ENCODE measurements around the gene MAD1L1.
"Not testable (repeated sequence)": the region's sequence is repeated elsewhere in the genome, so short reads cannot be mapped to it uniquely, and the experiment has no call there.

Gene MAD1L1

GRCh38 chr7:2038931-2039728 is 193.6 kb downstream of the MAD1L1 start:
- DNase-seq = no peak

GRCh38 chr7:2037808-2038522 is 194.8 kb downstream of the MAD1L1 start:
- no peak for DNase-seq

GRCh38 chr7:2037301-2037807 is 195.4 kb downstream of the MAD1L1 start:
- DNase-seq = peak; percentile 12 to 18

GRCh38 chr7:2036786-2037185 is 196.0 kb downstream of the MAD1L1 start:
- no peak for DNase-seq

GRCh38 chr7:2036201-2036600 is 196.5 kb downstream of the MAD1L1 start:
- DNase-seq = not testable (repeated sequence)

- no peak for DNase-seq
Measured at GRCh38 chr7:2034291-2035201, 198.2 kb downstream of the MAD1L1 start.

- no peak for DNase-seq
Measured at GRCh38 chr7:2033586-2034135, 199.1 kb downstream of the MAD1L1 start.

GRCh38 chr7:2032876-2033407 is 199.8 kb downstream of the MAD1L1 start:
- no peak for DNase-seq

GRCh38 chr7:2032030-2032875 is 200.5 kb downstream of the MAD1L1 start:
- no peak for DNase-seq

- no peak for DNase-seq
Measured at GRCh38 chr7:2031451-2031845, 201.3 kb downstream of the MAD1L1 start.

GRCh38 chr7:2030475-2031450 is 202.0 kb downstream of the MAD1L1 start:
- no peak for DNase-seq

GRCh38 chr7:2029936-2030335 is 202.8 kb downstream of the MAD1L1 start:
- DNase-seq = no peak

- DNase-seq = no peak
Measured at GRCh38 chr7:2029211-2029905, 203.4 kb downstream of the MAD1L1 start.

- DNase-seq = no peak
Measured at GRCh38 chr7:2028733-2029132, 204.0 kb downstream of the MAD1L1 start.

GRCh38 chr7:2025188-2025587 is 207.6 kb downstream of the MAD1L1 start:
- DNase-seq = no peak

- no peak for DNase-seq
Measured at GRCh38 chr7:2024567-2024918, 208.2 kb downstream of the MAD1L1 start.

GRCh38 chr7:2023877-2024566 is 208.7 kb downstream of the MAD1L1 start:
- no peak for DNase-seq

GRCh38 chr7:2022737-2023250 is 210.0 kb downstream of the MAD1L1 start:
- no peak for DNase-seq

GRCh38 chr7:2022021-2022409 is 210.7 kb downstream of the MAD1L1 start:
- no peak for DNase-seq
